Neutrophil (primary cell): ENCODE results near the gene TNS3.

Source experiments
- H3K27ac ChIP-seq: fragments of 200-600 bp; sonication (generic); 2 replicates; pipeline ENCODE4 v1.5.1; 2016; ENCODE audit warnings: mild to moderate bottlenecking, moderate library complexity
- H3K27me3 ChIP-seq: fragments of 200-600 bp; sonication (generic); 2 replicates; pipeline ENCODE4 v1.6.0; 2016; ENCODE audit warnings: mild to moderate bottlenecking
- H3K36me3 ChIP-seq: fragments of 200-600 bp; sonication (generic); 2 replicates; pipeline ENCODE4 v1.5.1; 2017
- H3K4me1 ChIP-seq, 2 experiments: fragments of 200-600 bp in 1 of 2; sonication (generic) in 1 of 2; 1 replicate in 1 of 2; 2 replicates in 1 of 2; pipeline versions ENCODE4 v1.5.1 to v1.6.1; 2013 to 2016; ENCODE audit warnings: low read depth in 1 of 2, low read length in 1 of 2, mild to moderate bottlenecking in 1 of 2, moderate library complexity in 1 of 2; ENCODE audit not compliant: control insufficient read depth in 1 of 2, insufficient read depth in 1 of 2
- H3K4me3 ChIP-seq, 2 experiments: fragments of 200-600 bp in 1 of 2; sonication (generic) in 1 of 2; 1 replicate in 1 of 2; 2 replicates in 1 of 2; pipeline ENCODE4 v1.5.1; 2013 to 2016; ENCODE audit warnings: low read depth in 1 of 2, low read length in 1 of 2, mild to moderate bottlenecking in 1 of 2, moderate library complexity in 1 of 2
- H3K9me3 ChIP-seq: fragments of 200-600 bp; sonication (generic); 2 replicates; pipeline ENCODE4 v1.5.1; 2016
- TF ChIP-seq, protein P1 (sequence below): fragments of 200-600 bp; sonication (generic); IDR thresholded peaks from 2 replicates; pipeline ENCODE4 v1.5.1; 2016; ENCODE audit warnings: antibody characterized with exemption

TNS3 gene

DNA sequence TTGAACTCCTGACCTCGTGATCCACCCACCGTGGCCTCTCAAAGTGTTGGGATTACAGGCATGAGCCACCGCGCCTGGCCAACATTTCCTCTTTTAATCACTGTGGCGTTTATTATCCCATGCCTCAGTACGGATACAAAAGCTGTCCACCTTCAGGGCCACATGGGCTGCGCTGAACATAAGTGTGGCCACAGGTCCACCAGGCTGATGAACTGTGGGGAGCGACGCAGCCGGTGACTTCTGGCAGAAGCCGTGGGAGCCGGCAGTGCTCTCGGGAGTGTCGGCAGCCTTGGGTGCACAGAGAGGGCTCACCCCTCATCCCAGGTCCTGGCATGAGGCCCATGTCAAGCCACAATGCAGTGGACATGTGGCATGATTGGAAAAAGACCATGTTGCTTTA is 223.6 kb downstream of the TNS3 start:
- H3K4me1 ChIP-seq: no peaks in the 10 kb centered on the region
- no peaks in the 10 kb centered on the region for H3K27me3 ChIP-seq
- TF ChIP-seq, protein P1, sequence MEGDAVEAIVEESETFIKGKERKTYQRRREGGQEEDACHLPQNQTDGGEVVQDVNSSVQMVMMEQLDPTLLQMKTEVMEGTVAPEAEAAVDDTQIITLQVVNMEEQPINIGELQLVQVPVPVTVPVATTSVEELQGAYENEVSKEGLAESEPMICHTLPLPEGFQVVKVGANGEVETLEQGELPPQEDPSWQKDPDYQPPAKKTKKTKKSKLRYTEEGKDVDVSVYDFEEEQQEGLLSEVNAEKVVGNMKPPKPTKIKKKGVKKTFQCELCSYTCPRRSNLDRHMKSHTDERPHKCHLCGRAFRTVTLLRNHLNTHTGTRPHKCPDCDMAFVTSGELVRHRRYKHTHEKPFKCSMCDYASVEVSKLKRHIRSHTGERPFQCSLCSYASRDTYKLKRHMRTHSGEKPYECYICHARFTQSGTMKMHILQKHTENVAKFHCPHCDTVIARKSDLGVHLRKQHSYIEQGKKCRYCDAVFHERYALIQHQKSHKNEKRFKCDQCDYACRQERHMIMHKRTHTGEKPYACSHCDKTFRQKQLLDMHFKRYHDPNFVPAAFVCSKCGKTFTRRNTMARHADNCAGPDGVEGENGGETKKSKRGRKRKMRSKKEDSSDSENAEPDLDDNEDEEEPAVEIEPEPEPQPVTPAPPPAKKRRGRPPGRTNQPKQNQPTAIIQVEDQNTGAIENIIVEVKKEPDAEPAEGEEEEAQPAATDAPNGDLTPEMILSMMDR: no peak
- H3K4me3 ChIP-seq: no peak overlapping the region
- H3K27ac ChIP-seq: no peak overlapping the region
- H3K9me3 ChIP-seq: no peaks in the 10 kb centered on the region
- no peaks in the 10 kb centered on the region for H3K36me3 ChIP-seq

DNA sequence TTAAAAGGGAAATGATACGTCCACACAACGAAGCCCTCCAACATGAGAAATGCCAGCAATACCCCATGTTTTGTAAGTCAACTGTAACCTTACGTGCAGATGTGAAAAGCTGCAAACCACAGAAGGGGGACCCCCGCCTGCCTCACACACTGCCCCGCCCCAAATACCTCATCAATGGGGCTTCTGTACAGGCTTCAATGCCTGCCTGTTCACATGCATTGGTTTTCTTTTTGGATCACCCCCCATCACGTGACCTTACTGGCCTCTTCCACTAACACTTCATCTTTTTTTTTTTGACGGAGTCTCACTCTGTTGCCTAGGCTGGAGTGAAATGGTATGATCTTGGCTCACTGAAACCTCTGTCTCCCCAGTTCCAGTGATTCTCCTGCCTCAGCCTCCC is 224.0 kb downstream of the TNS3 start:
- TF ChIP-seq, protein P1: no peak
- Histone ChIP-seq H3K4me1 (no peaks in the 10 kb centered on the region), H3K9me3 (no peaks in the 10 kb centered on the region), H3K4me3 (no peak overlapping the region), H3K27me3 (no peaks in the 10 kb centered on the region), H3K27ac (no peak overlapping the region), H3K36me3 (no peaks in the 10 kb centered on the region)

GRCh38 chr7:47357361-47357760 is 224.6 kb downstream of the TNS3 start:
- no peak overlapping the region for H3K4me3 ChIP-seq
- TF ChIP-seq, protein P1: no peak
- no peak overlapping the region for H3K27ac ChIP-seq

GRCh38 chr7:47356261-47356660 is 225.7 kb downstream of the TNS3 start:
- H3K27me3 ChIP-seq: no peaks in the 10 kb centered on the region

More at GRCh38 chr7:47357361-47357760, 224.6 kb downstream of the TNS3 start:
- H3K36me3 ChIP-seq: no peaks in the 10 kb centered on the region
- no peaks in the 10 kb centered on the region for H3K27me3 ChIP-seq
- H3K4me1 ChIP-seq: no peaks in the 10 kb centered on the region
- no peaks in the 10 kb centered on the region for H3K9me3 ChIP-seq

GRCh38 chr7:47355684-47356083 is 226.2 kb downstream of the TNS3 start:
- no peaks in the 10 kb centered on the region for H3K36me3 ChIP-seq
- TF ChIP-seq, protein P1: no peak

More at GRCh38 chr7:47356261-47356660, 225.7 kb downstream of the TNS3 start:
- no peak overlapping the region for H3K27ac ChIP-seq
- H3K4me1 ChIP-seq: no peaks in the 10 kb centered on the region
- no peaks in the 10 kb centered on the region for H3K36me3 ChIP-seq
- no peaks in the 10 kb centered on the region for H3K9me3 ChIP-seq
- no peak overlapping the region for H3K4me3 ChIP-seq
- TF ChIP-seq, protein P1: no peak

More at GRCh38 chr7:47355684-47356083, 226.2 kb downstream of the TNS3 start:
- H3K4me1 ChIP-seq: no peaks in the 10 kb centered on the region
- no peaks in the 10 kb centered on the region for H3K9me3 ChIP-seq
- no peak overlapping the region for H3K4me3 ChIP-seq
- H3K27me3 ChIP-seq: no peaks in the 10 kb centered on the region
- H3K27ac ChIP-seq: no peak overlapping the region
